ENCODE measurements around the gene ZNF652. TPM values are rescaled to one million over a fixed set of nuclear protein-coding genes. Genes with fewer than 3 reads are reported as not detected.

The ZNF652 gene
- polyA plus RNA-seq, 1 donor (not counting 4 experiments of a cell fraction or from before 2014, with no cell fraction given), result 8.9 TPM

DNA sequence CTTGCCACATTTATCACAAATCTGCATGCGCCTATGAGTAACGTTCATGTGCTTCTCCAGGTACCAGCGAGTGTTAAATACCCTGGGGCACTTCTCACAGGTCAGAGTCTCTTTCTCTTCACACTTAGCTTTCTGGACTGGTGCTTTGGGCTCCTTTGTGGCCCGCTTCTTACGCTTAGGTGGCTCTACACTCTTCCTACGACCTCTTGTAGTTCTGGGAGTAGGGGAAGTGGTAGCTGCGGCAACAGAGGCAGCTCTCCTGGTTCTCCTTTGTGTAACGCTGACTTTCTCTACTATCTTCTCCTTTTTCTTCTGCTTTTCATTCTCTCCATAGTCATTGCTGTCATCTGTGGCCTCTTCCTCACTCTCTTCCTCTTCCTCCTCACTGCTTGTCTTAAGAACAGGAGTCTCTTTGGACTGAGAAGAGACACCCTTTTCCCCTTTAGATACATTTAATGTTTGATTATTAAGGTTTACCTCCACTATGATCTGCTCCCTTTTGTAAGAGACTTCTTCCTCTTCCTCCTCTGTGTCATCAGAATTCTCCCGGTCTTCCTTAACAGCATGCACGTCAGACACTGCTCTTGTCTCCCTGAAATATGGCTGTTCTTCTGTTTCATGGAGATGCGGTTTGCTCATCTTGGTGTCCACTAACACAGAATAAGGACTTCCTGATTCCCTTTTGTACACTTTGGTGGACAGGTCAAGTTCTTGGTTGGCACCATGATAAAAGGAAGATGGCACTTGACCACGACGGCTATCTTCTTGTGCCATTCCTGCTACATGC lies 45.0 kb downstream of the ZNF652 start:
- Histone ChIP-seq H3K9me1 (ENCODE audit: control insufficient read depth, extremely low read depth, insufficient read depth, low read length) (peaks cover 2% of the 10 kb centered on the region), H2AFZ (ENCODE audit: control insufficient read depth, low read length) (no peak overlapping the region), H3K27ac (ENCODE audit: control insufficient read depth, insufficient read depth, low read length) (no peak overlapping the region), H3K36me3 (ENCODE audit: control insufficient read depth in 2 of 2, extremely low read depth in 1 of 2, insufficient read depth in 2 of 2, low read length in 2 of 2) (peaks cover 0 to 10% of the 10 kb centered on the region in 2 experiments), H3K9me3 (ENCODE audit: control insufficient read depth, low read depth, low read length) (no peaks in the 10 kb centered on the region), H3K4me1 (ENCODE audit: control insufficient read depth, extremely low read depth, insufficient read depth, low read length) (peaks cover 8% of the 10 kb centered on the region), H3K79me2 (ENCODE audit: control insufficient read depth, insufficient read depth, low read length) (no peaks in the 10 kb centered on the region), H3K4me3 (ENCODE audit: control insufficient read depth in 2 of 3, extremely low read depth in 1 of 3, insufficient read depth in 2 of 3, low read depth in 1 of 3, low read length in 3 of 3) (no peak overlapping the region), H3K4me2 (ENCODE audit: control insufficient read depth, extremely low read depth, insufficient read depth, low read depth, low read length) (no peak overlapping the region), H3K27me3 (ENCODE audit: control insufficient read depth, extremely low read depth, insufficient read depth, low read length) (no peaks in the 10 kb centered on the region), H3K9ac (ENCODE audit: control insufficient read depth, extremely low read depth, insufficient read depth, low read length) (no peak overlapping the region), H4K20me1 (ENCODE audit: control insufficient read depth, extremely low read depth, insufficient read depth, low read length) (no peaks in the 10 kb centered on the region)
- DNase-seq (ENCODE audit: low read depth, low spot score) (no peak), FAIRE-seq (no peak)
- dilution Hi-C loops (cut with MboI; ENCODE audit: extremely low pct_ligation_motif_present, low sequenced_read_pairs), result no loop called here
- TF ChIP-seq, protein P1, sequence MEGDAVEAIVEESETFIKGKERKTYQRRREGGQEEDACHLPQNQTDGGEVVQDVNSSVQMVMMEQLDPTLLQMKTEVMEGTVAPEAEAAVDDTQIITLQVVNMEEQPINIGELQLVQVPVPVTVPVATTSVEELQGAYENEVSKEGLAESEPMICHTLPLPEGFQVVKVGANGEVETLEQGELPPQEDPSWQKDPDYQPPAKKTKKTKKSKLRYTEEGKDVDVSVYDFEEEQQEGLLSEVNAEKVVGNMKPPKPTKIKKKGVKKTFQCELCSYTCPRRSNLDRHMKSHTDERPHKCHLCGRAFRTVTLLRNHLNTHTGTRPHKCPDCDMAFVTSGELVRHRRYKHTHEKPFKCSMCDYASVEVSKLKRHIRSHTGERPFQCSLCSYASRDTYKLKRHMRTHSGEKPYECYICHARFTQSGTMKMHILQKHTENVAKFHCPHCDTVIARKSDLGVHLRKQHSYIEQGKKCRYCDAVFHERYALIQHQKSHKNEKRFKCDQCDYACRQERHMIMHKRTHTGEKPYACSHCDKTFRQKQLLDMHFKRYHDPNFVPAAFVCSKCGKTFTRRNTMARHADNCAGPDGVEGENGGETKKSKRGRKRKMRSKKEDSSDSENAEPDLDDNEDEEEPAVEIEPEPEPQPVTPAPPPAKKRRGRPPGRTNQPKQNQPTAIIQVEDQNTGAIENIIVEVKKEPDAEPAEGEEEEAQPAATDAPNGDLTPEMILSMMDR (optimal IDR thresholded peaks at IDR 0.05 in 1 of 3, IDR thresholded peaks at IDR 0.05 in 1 of 3, conservative IDR thresholded peaks at IDR 0.05 in 1 of 3; ENCODE audit: extremely low read depth in 1 of 3, insufficient read depth in 2 of 3, low read length in 3 of 3), result no peak
- TF ChIP-seq EZH2 (IDR thresholded peaks at IDR 0.05; ENCODE audit: low read length), result no peak

DNA sequence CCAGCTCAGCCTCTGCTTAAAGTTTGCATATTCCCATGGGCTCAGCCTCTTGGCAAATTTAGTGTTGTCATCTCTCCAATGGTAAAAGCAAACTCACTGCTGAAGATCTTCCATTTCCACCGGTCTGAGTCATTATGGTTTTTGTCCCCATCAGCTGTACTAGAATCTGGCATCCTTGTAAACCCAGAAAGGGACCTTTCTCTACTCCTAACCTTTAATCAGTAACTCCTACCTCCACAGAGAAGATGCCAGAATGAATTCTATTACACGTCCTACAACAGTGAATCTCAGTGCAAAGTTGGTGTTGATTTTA lies 45.8 kb downstream of the ZNF652 start:
- dilution Hi-C loops (cut with MboI; ENCODE audit: extremely low pct_ligation_motif_present, low sequenced_read_pairs), result no loop called here
- H3K4me1 ChIP-seq (ENCODE audit: control insufficient read depth, extremely low read depth, insufficient read depth, low read length), result peaks cover 8% of the 10 kb centered on the region
- H3K4me2 ChIP-seq (ENCODE audit: control insufficient read depth, extremely low read depth, insufficient read depth, low read depth, low read length), result no peak overlapping the region
- no peaks in the 10 kb centered on the region for H3K79me2 ChIP-seq (ENCODE audit: control insufficient read depth, insufficient read depth, low read length)
- FAIRE-seq (no peak), DNase-seq (ENCODE audit: low read depth, low spot score) (no peak)
- peaks cover 4 to 17% of the 10 kb centered on the region in 2 experiments for H3K36me3 ChIP-seq (ENCODE audit: control insufficient read depth in 2 of 2, extremely low read depth in 1 of 2, insufficient read depth in 2 of 2, low read length in 2 of 2)
- H2AFZ ChIP-seq (ENCODE audit: control insufficient read depth, low read length), result no peak overlapping the region
- no peaks in the 10 kb centered on the region for H3K27me3 ChIP-seq (ENCODE audit: control insufficient read depth, extremely low read depth, insufficient read depth, low read length)
- TF ChIP-seq, protein P1 (optimal IDR thresholded peaks at IDR 0.05 in 1 of 3, IDR thresholded peaks at IDR 0.05 in 1 of 3, conservative IDR thresholded peaks at IDR 0.05 in 1 of 3; ENCODE audit: extremely low read depth in 1 of 3, insufficient read depth in 2 of 3, low read length in 3 of 3), result no peak
- TF ChIP-seq EZH2 (IDR thresholded peaks at IDR 0.05; ENCODE audit: low read length), result no peak
- no peak overlapping the region for H3K27ac ChIP-seq (ENCODE audit: control insufficient read depth, insufficient read depth, low read length)
- no peaks in the 10 kb centered on the region for H3K9me3 ChIP-seq (ENCODE audit: control insufficient read depth, low read depth, low read length)
- H3K4me3 ChIP-seq (ENCODE audit: control insufficient read depth in 2 of 3, extremely low read depth in 1 of 3, insufficient read depth in 2 of 3, low read depth in 1 of 3, low read length in 3 of 3), result no peak overlapping the region
- H4K20me1 ChIP-seq (ENCODE audit: control insufficient read depth, extremely low read depth, insufficient read depth, low read length), result no peaks in the 10 kb centered on the region
- H3K9me1 ChIP-seq (ENCODE audit: control insufficient read depth, extremely low read depth, insufficient read depth, low read length), result peaks cover 2% of the 10 kb centered on the region
- H3K9ac ChIP-seq (ENCODE audit: control insufficient read depth, extremely low read depth, insufficient read depth, low read length), result no peak overlapping the region
